H1 (cell line): Measurements from ENCODE around the gene CNIH3. TPM values are rescaled to one million over a fixed set of nuclear protein-coding genes. Genes with fewer than 3 reads are reported as not detected.

ENCODE experiments used
- CHD7 ChIP-seq: fragments of 300-600 bp; sonication (generic); IDR thresholded peaks from 2 replicates; pipeline ENCODE4 v1.7.1; 2012; ENCODE audit warnings: low read length, moderate library complexity, mild to moderate bottlenecking, inconsistent platforms; ENCODE audit not compliant: insufficient replicate concordance
- GTF2F1 ChIP-seq: IDR thresholded peaks from 2 replicates; pipeline ENCODE4 v1.6.1; 2012; ENCODE audit warnings: low read depth, low read length, improper control_type of control experiment, borderline replicate concordance
- TAF7 ChIP-seq: optimal IDR thresholded peaks from 2 replicates; pipeline ENCODE3; 2011; ENCODE audit warnings: low read depth, mild to moderate bottlenecking, inconsistent platforms, low read length, moderate library complexity, borderline replicate concordance
- polyA plus RNA-seq, 7 experiments: library from polyadenylated mRNA; depleted of rRNA in 3 of 7; stranded (reverse) in 5 of 7; unstranded in 2 of 7; fragments of >200 nt in 5 of 7; fragments of 200-250 nt in 2 of 7; gene quantifications; 1 replicate in 5 of 7; 2 replicates in 1 of 7; 4 replicates in 1 of 7; pipeline versions ENCODE4 v1.2.1 to v1.2.3, GENCODE V29; 2011 to 2013; ENCODE audit warnings: missing spikeins in 2 of 7, mixed read lengths in 2 of 7
- total RNA-seq: library from RNA; stranded (reverse); fragmentation: NEBNext Ultra II Directional; extraction: Animal tissue kit (Norgen Biotek cat#: 25700); gene quantifications from 2 replicates; pipeline ENCODE4 v1.2.1, GENCODE V29; 2021
- TF ChIP-seq, protein P1 (sequence below): IDR thresholded peaks from 2 replicates; pipeline ENCODE4 v1.6.1; 2011; ENCODE audit warnings: low read length, improper control_type of control experiment
- TF ChIP-seq, protein P2 (sequence below), 3 experiments: IDR thresholded peaks; 1 replicate in 2 of 3; 2 replicates in 1 of 3; pipeline versions ENCODE4 v1.5.1 to v1.6.1; 2011; ENCODE audit warnings: low read length in 3 of 3, mild to moderate bottlenecking in 3 of 3, inconsistent platforms in 2 of 3, low read depth in 1 of 3, moderate library complexity in 1 of 3; ENCODE audit not compliant: insufficient read depth in 1 of 3; ENCODE audit errors: control extremely low read depth in 1 of 3

Gene CNIH3
- total and polyA plus RNA-seq, 2 of the 8 experiments (the other 6 are each of a cell fraction or from before 2014, with no cell fraction given): 3.7 to 5.6 TPM

- TF ChIP-seq CHD7 (no peak), TAF7 (no peak), GTF2F1 (no peak)
- TF ChIP-seq, protein P1, sequence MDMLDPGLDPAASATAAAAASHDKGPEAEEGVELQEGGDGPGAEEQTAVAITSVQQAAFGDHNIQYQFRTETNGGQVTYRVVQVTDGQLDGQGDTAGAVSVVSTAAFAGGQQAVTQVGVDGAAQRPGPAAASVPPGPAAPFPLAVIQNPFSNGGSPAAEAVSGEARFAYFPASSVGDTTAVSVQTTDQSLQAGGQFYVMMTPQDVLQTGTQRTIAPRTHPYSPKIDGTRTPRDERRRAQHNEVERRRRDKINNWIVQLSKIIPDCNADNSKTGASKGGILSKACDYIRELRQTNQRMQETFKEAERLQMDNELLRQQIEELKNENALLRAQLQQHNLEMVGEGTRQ: no peak
- TF ChIP-seq, protein P2, sequence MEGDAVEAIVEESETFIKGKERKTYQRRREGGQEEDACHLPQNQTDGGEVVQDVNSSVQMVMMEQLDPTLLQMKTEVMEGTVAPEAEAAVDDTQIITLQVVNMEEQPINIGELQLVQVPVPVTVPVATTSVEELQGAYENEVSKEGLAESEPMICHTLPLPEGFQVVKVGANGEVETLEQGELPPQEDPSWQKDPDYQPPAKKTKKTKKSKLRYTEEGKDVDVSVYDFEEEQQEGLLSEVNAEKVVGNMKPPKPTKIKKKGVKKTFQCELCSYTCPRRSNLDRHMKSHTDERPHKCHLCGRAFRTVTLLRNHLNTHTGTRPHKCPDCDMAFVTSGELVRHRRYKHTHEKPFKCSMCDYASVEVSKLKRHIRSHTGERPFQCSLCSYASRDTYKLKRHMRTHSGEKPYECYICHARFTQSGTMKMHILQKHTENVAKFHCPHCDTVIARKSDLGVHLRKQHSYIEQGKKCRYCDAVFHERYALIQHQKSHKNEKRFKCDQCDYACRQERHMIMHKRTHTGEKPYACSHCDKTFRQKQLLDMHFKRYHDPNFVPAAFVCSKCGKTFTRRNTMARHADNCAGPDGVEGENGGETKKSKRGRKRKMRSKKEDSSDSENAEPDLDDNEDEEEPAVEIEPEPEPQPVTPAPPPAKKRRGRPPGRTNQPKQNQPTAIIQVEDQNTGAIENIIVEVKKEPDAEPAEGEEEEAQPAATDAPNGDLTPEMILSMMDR (IDR thresholded peaks at IDR 0.05; ENCODE audit: control extremely low read depth in 1 of 3, insufficient read depth in 1 of 3, low read depth in 1 of 3, low read length in 3 of 3): no peak
Measured at GRCh38 chr1:224698015-224698451, 81.9 kb downstream of the CNIH3 start (continued).
